Sigmoid colon (tissue), 7 donors: ENCODE measurements around the gene LRRC1. TPM values are rescaled to one million over a fixed set of nuclear protein-coding genes. Genes with fewer than 3 reads are reported as not detected.

ENCODE experiments used
- DNase-seq: peaks from one replicate; pipeline ENCODE4 v3.0.0-alpha.2; 2019
- H3K27ac ChIP-seq, 4 donors: fragments of 200-600 bp; sonication (generic); one replicate each; pipeline ENCODE4 v1.5.1; 2016 to 2019; ENCODE audit warnings: mild to moderate bottlenecking in 1 of 4
- H3K27me3 ChIP-seq, 3 donors: fragments of 200-600 bp; sonication (generic); one replicate each; pipeline ENCODE4 v1.5.1; 2019; ENCODE audit warnings: mild to moderate bottlenecking in 1 of 3
- H3K36me3 ChIP-seq, 4 donors: fragments of 200-600 bp; sonication (generic); one replicate each; pipeline ENCODE4 v1.5.1; 2016 to 2019
- H3K4me1 ChIP-seq, 4 donors: fragments of 200-600 bp; sonication (generic); one replicate each; pipeline ENCODE4 v1.5.1; 2017 to 2019
- H3K4me3 ChIP-seq, 4 donors: fragments of 200-600 bp; sonication (generic); one replicate each; pipeline ENCODE4 v1.5.1; 2017 to 2019; ENCODE audit warnings: mild to moderate bottlenecking in 2 of 4, moderate library complexity in 1 of 4
- H3K9me3 ChIP-seq, 4 donors: fragments of 200-600 bp in 3 of 4; sonication (generic) in 3 of 4; one replicate each; pipeline versions ENCODE4 v1.5.1 to v1.6.1; 2013 to 2019
- EP300 ChIP-seq, 4 donors: sonication (generic); formaldehyde crosslinking; IDR thresholded peaks; one replicate each; pipeline ENCODE4 v1.6.1; 2017; ENCODE audit warnings: antibody characterized with exemption in 4 of 4
- POLR2A ChIP-seq, 2 donors: fragments of 450-650 bp; IDR thresholded peaks; one replicate each; pipeline ENCODE4 v1.6.1; 2016; ENCODE audit warnings: antibody characterized with exemption in 2 of 2, mild to moderate bottlenecking in 2 of 2, moderate library complexity in 2 of 2
- POLR2AphosphoS5 ChIP-seq, 4 donors: sonication (generic); formaldehyde crosslinking; IDR thresholded peaks; one replicate each; pipeline ENCODE4 v1.6.1; 2017; ENCODE audit warnings: antibody characterized with exemption in 4 of 4
- WGBS, 2 donors: extraction: QIAGEN DNeasy Blood & Tissue Kit; methylation state at CpG; one replicate each; pipeline ENCODE4 v1.1.7; 2013; 5-methylcytosine and 5-hydroxymethylcytosine counted together
- intact Hi-C: fragments of 100-400 bp; cut with DNase I; formaldehyde crosslinking; loops from one replicate; pipeline ENCODE4 v1.15.1; 2023
- polyA plus RNA-seq, 3 donors: library from polyadenylated mRNA; stranded (reverse); fragments of 200-250 nt; gene quantifications; one replicate each; pipeline ENCODE4 v1.2.3, GENCODE V29; 2013
- total RNA-seq, 4 donors: library from RNA; depleted of rRNA; stranded (reverse); fragments of >200 nt; gene quantifications; one replicate each; pipeline ENCODE4 v1.1.0, GENCODE V29; 2016
- TF ChIP-seq, protein P1 (sequence below), 4 experiments: fragments of 450-650 bp in 3 of 4; fragments of 200-600 bp in 1 of 4; IDR thresholded peaks; one replicate each; pipeline ENCODE4 v1.5.1; 2016 to 2019; ENCODE audit warnings: antibody characterized with exemption in 4 of 4, mild to moderate bottlenecking in 3 of 4, moderate library complexity in 2 of 4
- donor health status: healthy with polysubstance abuse.
- donor health status: Bipolar disorder and iron deficiency.
- donor health status: healthy.

LRRC1 gene
- total and polyA plus RNA-seq, 7 donors, result 20.8 to 50.4 (median 29.9) TPM

GRCh38 chr6:53931086-53931485 is 136.3 kb downstream of the LRRC1 start:
- Histone ChIP-seq H3K27me3 (no peaks in the 10 kb centered on the region), H3K27ac (no peak overlapping the region), H3K4me1 (peaks cover 0 to 25% (median 10%) of the 10 kb centered on the region in 4 donors), H3K36me3 (no peaks in the 10 kb centered on the region), H3K9me3 (no peaks in the 10 kb centered on the region), H3K4me3 (no peak overlapping the region)
- no peak for DNase-seq
- 74 to 90% methylated on average over 3 of the region's 3 CpGs for WGBS, 2 donors
- intact Hi-C loops, result no loop called here
- TF ChIP-seq EP300 (IDR thresholded peaks at IDR 0.05) (no peak), POLR2A (IDR thresholded peaks at IDR 0.05) (no peak), POLR2AphosphoS5 (IDR thresholded peaks at IDR 0.05) (no peak)
- TF ChIP-seq, protein P1, sequence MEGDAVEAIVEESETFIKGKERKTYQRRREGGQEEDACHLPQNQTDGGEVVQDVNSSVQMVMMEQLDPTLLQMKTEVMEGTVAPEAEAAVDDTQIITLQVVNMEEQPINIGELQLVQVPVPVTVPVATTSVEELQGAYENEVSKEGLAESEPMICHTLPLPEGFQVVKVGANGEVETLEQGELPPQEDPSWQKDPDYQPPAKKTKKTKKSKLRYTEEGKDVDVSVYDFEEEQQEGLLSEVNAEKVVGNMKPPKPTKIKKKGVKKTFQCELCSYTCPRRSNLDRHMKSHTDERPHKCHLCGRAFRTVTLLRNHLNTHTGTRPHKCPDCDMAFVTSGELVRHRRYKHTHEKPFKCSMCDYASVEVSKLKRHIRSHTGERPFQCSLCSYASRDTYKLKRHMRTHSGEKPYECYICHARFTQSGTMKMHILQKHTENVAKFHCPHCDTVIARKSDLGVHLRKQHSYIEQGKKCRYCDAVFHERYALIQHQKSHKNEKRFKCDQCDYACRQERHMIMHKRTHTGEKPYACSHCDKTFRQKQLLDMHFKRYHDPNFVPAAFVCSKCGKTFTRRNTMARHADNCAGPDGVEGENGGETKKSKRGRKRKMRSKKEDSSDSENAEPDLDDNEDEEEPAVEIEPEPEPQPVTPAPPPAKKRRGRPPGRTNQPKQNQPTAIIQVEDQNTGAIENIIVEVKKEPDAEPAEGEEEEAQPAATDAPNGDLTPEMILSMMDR (IDR thresholded peaks at IDR 0.05), result no peak

- TF ChIP-seq, protein P1 (IDR thresholded peaks at IDR 0.05), result no peak
- TF ChIP-seq EP300 (IDR thresholded peaks at IDR 0.05) (no peak), POLR2A (IDR thresholded peaks at IDR 0.05) (no peak)
- no peaks in the 10 kb centered on the region for H3K36me3 ChIP-seq
- no peak overlapping the region for H3K4me3 ChIP-seq
- H3K27ac ChIP-seq, result no peak overlapping the region
- peaks cover 0 to 13% (median 4%) of the 10 kb centered on the region in 4 donors for H3K4me1 ChIP-seq
- WGBS, 2 donors, result 21 to 52% methylated on average over 2 of the region's 2 CpGs
- intact Hi-C loops, result no loop called here
- no peaks in the 10 kb centered on the region for H3K9me3 ChIP-seq
- no peak for DNase-seq
- no peaks in the 10 kb centered on the region for H3K27me3 ChIP-seq
Observed at GRCh38 chr6:53932516-53932915, 137.7 kb downstream of the LRRC1 start.

DNA sequence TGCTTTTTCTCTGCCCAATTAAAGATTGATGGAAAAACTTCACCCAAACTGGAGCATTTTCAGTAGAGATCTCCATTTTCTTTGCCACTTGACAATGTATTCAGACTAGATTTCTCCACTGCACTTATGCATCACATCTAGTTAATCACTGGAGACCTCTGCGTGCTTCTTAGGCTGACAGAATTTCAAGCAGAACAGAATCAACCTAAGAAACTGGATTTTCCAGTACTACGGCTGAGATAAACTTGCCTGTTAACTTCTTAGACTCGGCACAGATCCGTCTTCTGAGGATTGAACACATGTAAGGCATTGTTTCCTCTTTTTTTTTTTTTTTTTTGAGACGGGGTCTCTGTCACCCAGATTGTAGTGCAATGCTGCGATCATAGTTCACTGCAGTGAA is 139.2 kb downstream of the LRRC1 start:
- TF ChIP-seq, protein P1 (IDR thresholded peaks at IDR 0.05), result no peak
- TF ChIP-seq EP300 (IDR thresholded peaks at IDR 0.05) (no peak), POLR2A (IDR thresholded peaks at IDR 0.05) (no peak), POLR2AphosphoS5 (IDR thresholded peaks at IDR 0.05) (no peak)
- Histone ChIP-seq H3K27ac (no peak overlapping the region), H3K36me3 (no peaks in the 10 kb centered on the region), H3K4me1 (peaks cover 0 to 3% (median under 1%) of the 10 kb centered on the region in 4 donors), H3K9me3 (no peaks in the 10 kb centered on the region), H3K27me3 (no peaks in the 10 kb centered on the region), H3K4me3 (no peak overlapping the region)
- WGBS, 2 donors, result 90 to 92% methylated on average over 6 of the region's 6 CpGs
- intact Hi-C loops, result no loop called here
- no peak for DNase-seq

GRCh38 chr6:53937461-53937860 is 142.7 kb downstream of the LRRC1 start:
- H3K4me3 ChIP-seq, result no peak overlapping the region
- no peaks in the 10 kb centered on the region for H3K27me3 ChIP-seq
- H3K4me1 ChIP-seq, result no peaks in the 10 kb centered on the region
- no peaks in the 10 kb centered on the region for H3K9me3 ChIP-seq
- TF ChIP-seq, protein P1 (IDR thresholded peaks at IDR 0.05), result no peak
- TF ChIP-seq POLR2AphosphoS5 (IDR thresholded peaks at IDR 0.05), result no peak
- no peak for TF ChIP-seq EP300 (IDR thresholded peaks at IDR 0.05)
- TF ChIP-seq POLR2A (IDR thresholded peaks at IDR 0.05), result no peak
- WGBS, 2 donors, result 61 to 67% methylated on average over 4 of the region's 4 CpGs
- no peak for DNase-seq
- H3K36me3 ChIP-seq, result no peaks in the 10 kb centered on the region
- intact Hi-C loops, result no loop called here
- no peak overlapping the region for H3K27ac ChIP-seq

DNA sequence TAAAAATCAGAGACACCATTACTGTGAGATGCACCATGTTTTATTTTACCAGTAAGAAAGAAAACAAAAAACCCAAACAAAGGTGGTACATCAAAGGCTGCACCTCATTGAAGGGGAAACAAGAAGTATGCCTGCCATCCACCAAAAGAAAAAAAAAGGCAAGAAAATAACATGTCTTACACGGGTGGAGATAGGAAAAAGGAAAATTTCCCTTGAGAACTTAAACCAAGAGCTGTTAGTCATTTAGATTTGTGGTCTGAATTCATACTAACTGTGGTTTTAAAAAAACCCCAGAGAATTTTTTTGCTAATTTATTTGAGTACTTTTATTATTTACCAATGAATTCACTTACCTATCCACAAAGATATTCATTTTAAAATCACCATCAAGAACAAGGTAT is 144.0 kb downstream of the LRRC1 start:
- no peak for DNase-seq
- Histone ChIP-seq H3K27ac (no peak overlapping the region), H3K4me1 (no peaks in the 10 kb centered on the region), H3K4me3 (no peak overlapping the region), H3K36me3 (no peaks in the 10 kb centered on the region), H3K9me3 (no peaks in the 10 kb centered on the region), H3K27me3 (no peaks in the 10 kb centered on the region)
- 42 to 61% methylated on average over 1 of the region's 1 CpG for WGBS, 2 donors
- intact Hi-C loops, result no loop called here
- TF ChIP-seq POLR2A (IDR thresholded peaks at IDR 0.05), result no peak
- TF ChIP-seq EP300 (IDR thresholded peaks at IDR 0.05), result no peak
- no peak for TF ChIP-seq POLR2AphosphoS5 (IDR thresholded peaks at IDR 0.05)
